ENCODE data around the gene AGRP.

DNA sequence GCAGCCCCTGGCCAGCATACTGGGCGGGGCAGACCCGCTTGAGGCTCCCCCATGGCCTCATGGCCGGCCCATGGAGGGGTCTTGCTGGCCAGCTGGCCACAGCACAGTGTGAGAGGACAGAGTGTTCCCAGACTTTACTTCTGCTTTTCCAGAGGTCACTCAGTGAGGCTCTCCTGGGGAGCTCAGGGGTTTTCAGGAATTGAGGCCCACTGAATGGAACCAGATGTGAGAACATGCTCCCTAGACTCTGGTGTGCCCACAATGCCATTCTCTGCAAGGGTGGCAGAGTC is 23.5 kb downstream of the AGRP start:
- TF ChIP-seq, protein P1, sequence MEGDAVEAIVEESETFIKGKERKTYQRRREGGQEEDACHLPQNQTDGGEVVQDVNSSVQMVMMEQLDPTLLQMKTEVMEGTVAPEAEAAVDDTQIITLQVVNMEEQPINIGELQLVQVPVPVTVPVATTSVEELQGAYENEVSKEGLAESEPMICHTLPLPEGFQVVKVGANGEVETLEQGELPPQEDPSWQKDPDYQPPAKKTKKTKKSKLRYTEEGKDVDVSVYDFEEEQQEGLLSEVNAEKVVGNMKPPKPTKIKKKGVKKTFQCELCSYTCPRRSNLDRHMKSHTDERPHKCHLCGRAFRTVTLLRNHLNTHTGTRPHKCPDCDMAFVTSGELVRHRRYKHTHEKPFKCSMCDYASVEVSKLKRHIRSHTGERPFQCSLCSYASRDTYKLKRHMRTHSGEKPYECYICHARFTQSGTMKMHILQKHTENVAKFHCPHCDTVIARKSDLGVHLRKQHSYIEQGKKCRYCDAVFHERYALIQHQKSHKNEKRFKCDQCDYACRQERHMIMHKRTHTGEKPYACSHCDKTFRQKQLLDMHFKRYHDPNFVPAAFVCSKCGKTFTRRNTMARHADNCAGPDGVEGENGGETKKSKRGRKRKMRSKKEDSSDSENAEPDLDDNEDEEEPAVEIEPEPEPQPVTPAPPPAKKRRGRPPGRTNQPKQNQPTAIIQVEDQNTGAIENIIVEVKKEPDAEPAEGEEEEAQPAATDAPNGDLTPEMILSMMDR (IDR thresholded peaks at IDR 0.05): no peak
- TF ChIP-seq EP300 (IDR thresholded peaks at IDR 0.05; ENCODE audit: low read depth): no peak
- TF ChIP-seq POLR2A (IDR thresholded peaks at IDR 0.05): no peak

Data from transverse colon (tissue), 3 donors.